ENCODE measurements around the gene SEMA4G. TPM values are rescaled to one million over a fixed set of nuclear protein-coding genes. Genes with fewer than 3 reads are reported as not detected.

Gene SEMA4G
- total and polyA plus RNA-seq, 2 of the 13 experiments (the other 11 are each of a cell fraction or from before 2014, with no cell fraction given) = 46.2 to 207 TPM

DNA sequence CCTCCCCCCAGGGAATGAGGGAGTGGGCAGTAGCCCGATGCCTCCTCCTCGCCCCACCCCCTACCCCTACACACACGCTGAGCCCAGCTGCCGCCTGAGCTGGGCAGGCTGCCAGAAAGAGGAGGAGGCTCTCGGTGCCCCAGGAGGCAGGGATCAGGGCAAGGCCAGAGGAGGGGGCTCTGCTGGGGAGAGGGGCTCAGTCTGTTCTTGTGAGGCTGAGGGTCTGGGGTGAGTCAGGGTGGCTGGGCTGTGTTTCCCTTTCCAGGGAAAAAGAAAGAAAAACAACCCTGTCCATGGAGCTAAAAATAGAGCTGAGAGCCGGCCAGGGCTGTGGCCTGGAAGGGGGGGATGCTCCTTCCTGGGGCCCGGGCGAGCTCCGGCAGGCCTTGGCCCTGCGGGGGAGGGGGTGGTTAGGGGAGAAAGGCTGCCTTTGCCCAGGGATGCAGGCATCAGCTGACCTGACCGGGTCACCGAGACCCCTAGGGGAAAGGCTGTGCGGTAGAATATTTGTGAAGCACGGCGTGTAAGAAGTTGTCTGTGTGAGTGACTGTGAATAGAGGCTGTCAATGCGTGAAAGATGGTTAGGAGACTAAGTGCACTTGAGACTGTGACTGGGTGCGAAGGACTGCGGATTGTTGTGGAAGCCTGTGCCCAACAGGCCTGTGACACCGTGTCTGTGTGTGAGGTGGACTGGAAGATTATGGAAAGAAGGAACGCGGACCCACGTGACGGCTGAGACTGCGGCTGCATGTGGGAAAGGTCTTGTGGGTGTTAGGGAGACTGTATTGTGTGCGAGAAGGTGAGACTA, 29.1 kb downstream of the SEMA4G start (continued):
- TF ChIP-seq, protein P1, sequence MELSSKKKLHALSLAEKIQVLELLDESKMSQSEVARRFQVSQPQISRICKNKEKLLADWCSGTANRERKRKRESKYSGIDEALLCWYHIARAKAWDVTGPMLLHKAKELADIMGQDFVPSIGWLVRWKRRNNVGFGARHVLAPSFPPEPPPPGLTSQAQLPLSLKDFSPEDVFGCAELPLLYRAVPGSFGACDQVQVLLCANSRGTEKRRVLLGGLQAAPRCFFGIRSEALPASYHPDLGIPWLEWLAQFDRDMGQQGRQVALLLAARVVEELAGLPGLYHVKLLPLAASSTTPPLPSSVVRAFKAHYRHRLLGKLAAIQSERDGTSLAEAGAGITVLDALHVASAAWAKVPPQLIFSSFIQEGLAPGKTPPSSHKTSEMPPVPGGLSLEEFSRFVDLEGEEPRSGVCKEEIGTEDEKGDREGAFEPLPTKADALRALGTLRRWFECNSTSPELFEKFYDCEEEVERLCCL (CRISPR knock-in tag; IDR thresholded peaks at IDR 0.05; ENCODE audit: borderline replicate concordance) = no peak
- TF ChIP-seq ZMYM3 (CRISPR knock-in tag; IDR thresholded peaks at IDR 0.05) (no peak), HMG20A (CRISPR knock-in tag; IDR thresholded peaks at IDR 0.05; ENCODE audit: borderline replicate concordance) (no peak), HHEX (CRISPR knock-in tag; IDR thresholded peaks at IDR 0.05) (no peak), ZNF121 (CRISPR knock-in tag; IDR thresholded peaks at IDR 0.05) (no peak), ZNF772 (CRISPR knock-in tag; IDR thresholded peaks at IDR 0.05) (no peak), ZBTB42 (CRISPR knock-in tag; IDR thresholded peaks at IDR 0.05) (no peak), SETDB1 (CRISPR knock-in tag; IDR thresholded peaks at IDR 0.05; ENCODE audit: borderline replicate concordance) (no peak), ZEB1 (IDR thresholded peaks at IDR 0.05; ENCODE audit: insufficient replicate concordance, low read depth) (no peak), RBM39 (IDR thresholded peaks at IDR 0.05; ENCODE audit: low read depth, low read length, poor library complexity, severe bottlenecking) (no peak)
- TF ChIP-seq, protein P2, sequence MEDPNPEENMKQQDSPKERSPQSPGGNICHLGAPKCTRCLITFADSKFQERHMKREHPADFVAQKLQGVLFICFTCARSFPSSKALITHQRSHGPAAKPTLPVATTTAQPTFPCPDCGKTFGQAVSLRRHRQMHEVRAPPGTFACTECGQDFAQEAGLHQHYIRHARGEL (CRISPR knock-in tag; IDR thresholded peaks at IDR 0.05) = no peak
- TF ChIP-seq, protein P3, sequence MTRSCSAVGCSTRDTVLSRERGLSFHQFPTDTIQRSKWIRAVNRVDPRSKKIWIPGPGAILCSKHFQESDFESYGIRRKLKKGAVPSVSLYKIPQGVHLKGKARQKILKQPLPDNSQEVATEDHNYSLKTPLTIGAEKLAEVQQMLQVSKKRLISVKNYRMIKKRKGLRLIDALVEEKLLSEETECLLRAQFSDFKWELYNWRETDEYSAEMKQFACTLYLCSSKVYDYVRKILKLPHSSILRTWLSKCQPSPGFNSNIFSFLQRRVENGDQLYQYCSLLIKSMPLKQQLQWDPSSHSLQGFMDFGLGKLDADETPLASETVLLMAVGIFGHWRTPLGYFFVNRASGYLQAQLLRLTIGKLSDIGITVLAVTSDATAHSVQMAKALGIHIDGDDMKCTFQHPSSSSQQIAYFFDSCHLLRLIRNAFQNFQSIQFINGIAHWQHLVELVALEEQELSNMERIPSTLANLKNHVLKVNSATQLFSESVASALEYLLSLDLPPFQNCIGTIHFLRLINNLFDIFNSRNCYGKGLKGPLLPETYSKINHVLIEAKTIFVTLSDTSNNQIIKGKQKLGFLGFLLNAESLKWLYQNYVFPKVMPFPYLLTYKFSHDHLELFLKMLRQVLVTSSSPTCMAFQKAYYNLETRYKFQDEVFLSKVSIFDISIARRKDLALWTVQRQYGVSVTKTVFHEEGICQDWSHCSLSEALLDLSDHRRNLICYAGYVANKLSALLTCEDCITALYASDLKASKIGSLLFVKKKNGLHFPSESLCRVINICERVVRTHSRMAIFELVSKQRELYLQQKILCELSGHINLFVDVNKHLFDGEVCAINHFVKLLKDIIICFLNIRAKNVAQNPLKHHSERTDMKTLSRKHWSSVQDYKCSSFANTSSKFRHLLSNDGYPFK (CRISPR knock-in tag; IDR thresholded peaks at IDR 0.05; ENCODE audit: borderline replicate concordance) = no peak
- TF ChIP-seq, protein P4, sequence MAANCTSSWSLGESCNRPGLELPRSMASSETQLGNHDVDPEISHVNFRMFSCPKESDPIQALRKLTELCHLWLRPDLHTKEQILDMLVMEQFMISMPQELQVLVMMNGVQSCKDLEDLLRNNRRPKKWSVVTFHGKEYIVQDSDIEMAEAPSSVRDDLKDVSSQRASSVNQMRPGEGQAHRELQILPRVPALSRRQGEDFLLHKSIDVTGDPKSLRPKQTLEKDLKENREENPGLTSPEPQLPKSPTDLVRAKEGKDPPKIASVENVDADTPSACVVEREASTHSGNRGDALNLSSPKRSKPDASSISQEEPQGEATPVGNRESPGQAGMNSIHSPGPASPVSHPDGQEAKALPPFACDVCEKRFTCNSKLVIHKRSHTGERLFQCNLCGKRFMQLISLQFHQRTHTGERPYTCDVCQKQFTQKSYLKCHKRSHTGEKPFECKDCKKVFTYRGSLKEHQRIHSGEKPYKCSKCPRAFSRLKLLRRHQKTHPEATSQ (CRISPR knock-in tag; IDR thresholded peaks at IDR 0.05; ENCODE audit: borderline replicate concordance) = no peak; the same call in 1 of the 2 replicates
- TF ChIP-seq, protein P5, sequence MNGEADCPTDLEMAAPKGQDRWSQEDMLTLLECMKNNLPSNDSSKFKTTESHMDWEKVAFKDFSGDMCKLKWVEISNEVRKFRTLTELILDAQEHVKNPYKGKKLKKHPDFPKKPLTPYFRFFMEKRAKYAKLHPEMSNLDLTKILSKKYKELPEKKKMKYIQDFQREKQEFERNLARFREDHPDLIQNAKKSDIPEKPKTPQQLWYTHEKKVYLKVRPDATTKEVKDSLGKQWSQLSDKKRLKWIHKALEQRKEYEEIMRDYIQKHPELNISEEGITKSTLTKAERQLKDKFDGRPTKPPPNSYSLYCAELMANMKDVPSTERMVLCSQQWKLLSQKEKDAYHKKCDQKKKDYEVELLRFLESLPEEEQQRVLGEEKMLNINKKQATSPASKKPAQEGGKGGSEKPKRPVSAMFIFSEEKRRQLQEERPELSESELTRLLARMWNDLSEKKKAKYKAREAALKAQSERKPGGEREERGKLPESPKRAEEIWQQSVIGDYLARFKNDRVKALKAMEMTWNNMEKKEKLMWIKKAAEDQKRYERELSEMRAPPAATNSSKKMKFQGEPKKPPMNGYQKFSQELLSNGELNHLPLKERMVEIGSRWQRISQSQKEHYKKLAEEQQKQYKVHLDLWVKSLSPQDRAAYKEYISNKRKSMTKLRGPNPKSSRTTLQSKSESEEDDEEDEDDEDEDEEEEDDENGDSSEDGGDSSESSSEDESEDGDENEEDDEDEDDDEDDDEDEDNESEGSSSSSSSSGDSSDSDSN (CRISPR knock-in tag; IDR thresholded peaks at IDR 0.05) = no peak
- TF ChIP-seq, protein P6, sequence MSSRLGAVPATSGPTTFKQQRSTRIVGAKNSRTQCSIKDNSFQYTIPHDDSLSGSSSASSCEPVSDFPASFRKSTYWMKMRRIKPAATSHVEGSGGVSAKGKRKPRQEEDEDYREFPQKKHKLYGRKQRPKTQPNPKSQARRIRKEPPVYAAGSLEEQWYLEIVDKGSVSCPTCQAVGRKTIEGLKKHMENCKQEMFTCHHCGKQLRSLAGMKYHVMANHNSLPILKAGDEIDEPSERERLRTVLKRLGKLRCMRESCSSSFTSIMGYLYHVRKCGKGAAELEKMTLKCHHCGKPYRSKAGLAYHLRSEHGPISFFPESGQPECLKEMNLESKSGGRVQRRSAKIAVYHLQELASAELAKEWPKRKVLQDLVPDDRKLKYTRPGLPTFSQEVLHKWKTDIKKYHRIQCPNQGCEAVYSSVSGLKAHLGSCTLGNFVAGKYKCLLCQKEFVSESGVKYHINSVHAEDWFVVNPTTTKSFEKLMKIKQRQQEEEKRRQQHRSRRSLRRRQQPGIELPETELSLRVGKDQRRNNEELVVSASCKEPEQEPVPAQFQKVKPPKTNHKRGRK (CRISPR knock-in tag; IDR thresholded peaks at IDR 0.05) = no peak
